ENCODE data around the gene HNRNPD. TPM values are rescaled to one million over a fixed set of nuclear protein-coding genes. Genes with fewer than 3 reads are reported as not detected.
"Not testable (repeated sequence)": the region's sequence is repeated elsewhere in the genome, so short reads cannot be mapped to it uniquely, and the experiment has no call there.

Gene HNRNPD
- total RNA-seq, 6 experiments from 2014 or later, result 149 to 284 (median 243) TPM

- peaks cover 56% of the 10 kb centered on the region for H3K4me1 Mint-ChIP-seq (ENCODE audit: low read depth)
- H3K9me3 Mint-ChIP-seq, result no peaks in the 10 kb centered on the region
These were observed 990 bp downstream of the HNRNPD start for GRCh38 chr4:82372517-82373485.

DNA sequence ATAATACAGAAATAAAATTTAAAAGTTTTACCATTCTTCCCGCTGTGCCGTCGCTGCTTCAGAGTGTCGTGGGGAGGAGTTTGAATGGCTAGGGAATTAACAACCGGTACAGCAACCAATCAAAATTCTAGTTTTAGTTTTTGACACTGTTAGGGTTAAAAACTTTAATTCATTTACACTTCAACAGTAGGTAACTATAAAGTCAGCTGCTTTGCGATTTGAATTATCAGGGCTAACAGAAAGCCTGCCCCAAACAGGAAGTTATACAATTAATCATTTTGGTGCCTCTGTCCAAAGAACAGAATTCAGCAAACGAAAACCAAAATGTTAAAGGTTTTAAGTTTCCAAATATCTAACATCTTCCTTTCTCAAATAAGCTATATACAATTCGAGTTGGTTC, 2.3 kb downstream of the HNRNPD start:
- peaks cover 7% of the 10 kb centered on the region for H3K27me3 Mint-ChIP-seq (ENCODE audit: insufficient read depth)
- no peak for TF ChIP-seq CTCF (IDR thresholded peaks at IDR 0.05)
- peak overlapping the region; percentile 98 for H3K4me3 Mint-ChIP-seq
- no peak for DNase-seq
- peaks cover 63% of the 10 kb centered on the region for H3K4me1 Mint-ChIP-seq (ENCODE audit: low read depth)
- H3K9me3 Mint-ChIP-seq, result no peaks in the 10 kb centered on the region
- peak overlapping the region; percentile 98 for H3K27ac Mint-ChIP-seq
- H3K36me3 Mint-ChIP-seq (ENCODE audit: low read depth), result peaks cover 52% of the 10 kb centered on the region

More at GRCh38 chr4:82372517-82373485, 990 bp downstream of the HNRNPD start:
- DNase-seq, result peak; percentile 45
- Mint-ChIP-seq H3K36me3 (ENCODE audit: low read depth) (peaks cover 49% of the 10 kb centered on the region), H3K27ac (peak overlapping the region; percentile 98), H3K27me3 (ENCODE audit: insufficient read depth) (peaks cover 7% of the 10 kb centered on the region), H3K4me3 (peak overlapping the region; percentile 98)
- no peak for TF ChIP-seq CTCF (IDR thresholded peaks at IDR 0.05)

DNA sequence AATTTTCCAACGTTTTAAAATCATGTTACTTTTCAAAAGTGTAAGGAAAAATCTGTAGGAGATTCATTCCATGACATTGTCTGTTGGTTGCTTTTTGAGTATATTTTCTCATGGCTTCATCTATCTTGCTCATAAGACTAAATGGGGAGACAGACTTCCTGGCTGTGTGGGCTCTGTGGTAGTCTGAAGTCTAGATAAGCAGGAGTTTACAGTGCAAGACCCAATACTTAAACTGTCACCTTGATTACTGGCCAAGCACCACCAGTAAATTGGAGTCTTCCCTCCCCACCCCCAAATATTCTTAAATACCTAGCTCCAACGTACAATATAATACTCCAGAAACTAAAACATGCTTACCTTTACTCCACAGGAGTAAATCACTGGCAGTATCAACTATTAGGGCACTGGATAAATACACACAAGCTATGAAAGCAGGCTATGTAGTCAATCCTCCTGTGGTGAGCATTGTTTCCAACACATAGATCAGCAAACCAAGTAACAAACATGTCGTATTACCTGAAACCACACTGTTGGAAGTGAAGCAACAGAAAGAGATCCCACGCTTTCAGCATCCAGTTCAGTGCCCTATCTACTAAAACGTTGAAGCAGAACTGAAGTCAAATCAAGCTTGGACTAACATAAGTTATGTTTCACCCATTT, 6.2 kb downstream of the HNRNPD start:
- Mint-ChIP-seq H3K27me3 (ENCODE audit: insufficient read depth) (peaks cover 3% of the 10 kb centered on the region; the same call in 1 of the 2 replicates), H3K27ac (peak overlapping the region; percentile 17; the same call in 1 of the 2 replicates), H3K9me3 (no peaks in the 10 kb centered on the region), H3K4me1 (ENCODE audit: low read depth) (peaks cover 77% of the 10 kb centered on the region), H3K36me3 (ENCODE audit: low read depth) (peaks cover 46% of the 10 kb centered on the region), H3K4me3 (no peak overlapping the region; the same call in 1 of the 2 replicates)
- TF ChIP-seq CTCF (IDR thresholded peaks at IDR 0.05), result no peak
- DNase-seq, result no peak

GRCh38 chr4:82366431-82366830, 7.4 kb downstream of the HNRNPD start:
- H3K27ac Mint-ChIP-seq; H3K27me3 Mint-ChIP-seq (ENCODE audit: insufficient read depth); H3K9me3 Mint-ChIP-seq; H3K4me3 Mint-ChIP-seq; DNase-seq: not testable (repeated sequence)
- Mint-ChIP-seq H3K36me3 (ENCODE audit: low read depth) (peaks cover 34% of the 10 kb centered on the region), H3K4me1 (ENCODE audit: low read depth) (peaks cover 84% of the 10 kb centered on the region)

- DNase-seq, result no peak
- Mint-ChIP-seq H3K4me3 (no peak overlapping the region), H3K27me3 (ENCODE audit: insufficient read depth) (no peaks in the 10 kb centered on the region), H3K9me3 (no peaks in the 10 kb centered on the region), H3K27ac (peak overlapping the region; percentile 63; the same call in 1 of the 2 replicates), H3K4me1 (ENCODE audit: low read depth) (peaks cover 77% of the 10 kb centered on the region), H3K36me3 (ENCODE audit: low read depth) (peaks cover 26% of the 10 kb centered on the region)
- TF ChIP-seq CTCF (IDR thresholded peaks at IDR 0.05), result no peak
These were observed 9.8 kb downstream of the HNRNPD start for GRCh38 chr4:82363896-82364487.
